T-helper 1 cell treated with Interleukin-12 subunit alpha and Interleukin-12 subunit beta and Interleukin-4 antibody, amounts not matched to agents 30 ng/mL and 1 ng/mL, for 36 hours (primary cell): ENCODE data around the gene CSNK1G3. TPM values are rescaled to one million over a fixed set of nuclear protein-coding genes. Genes with fewer than 3 reads are reported as not detected.
"Not testable (repeated sequence)": the region's sequence is repeated elsewhere in the genome, so short reads cannot be mapped to it uniquely, and the experiment has no call there.

ENCODE experiments used
- intact Hi-C: fragments of 100-400 bp; cut with micrococcal nuclease; formaldehyde crosslinking; loops from one replicate; pipeline ENCODE4 v1.15.1; 2024
- total RNA-seq: library from RNA; stranded (reverse); gene quantifications from 2 replicates; pipeline ENCODE4 v1.2.3, GENCODE V29; 2022

CSNK1G3 gene
- total RNA-seq, result 35.9 and 39.4 TPM in 2 replicates

GRCh38 chr5:123511648-123512605 lies at the start of gene CSNK1G3:
CSNK1G3 (plus strand) TSS chr5:123512177; CDS start chr5:123545664, 33,487 bp downstream.
- intact Hi-C loops, result loop anchor here (1.0 to 10.0 kb wide), 9 partner anchors 37 to 1423 kb away; partner anchors contain the start of genes CEP120, SNX2 and SNX24

- intact Hi-C loops, result not testable (repeated sequence)
Measured at GRCh38 chr5:123466839-123467238, 45.1 kb upstream of the CSNK1G3 start.

GRCh38 chr5:123471385-123471784 lies 40.6 kb upstream of the CSNK1G3 start:
- intact Hi-C loops, result no loop called here

- intact Hi-C loops, result no loop called here
Measured at GRCh38 chr5:123472150-123472924, 39.6 kb upstream of the CSNK1G3 start.

- intact Hi-C loops, result no loop called here
Measured at GRCh38 chr5:123474228-123474627, 37.7 kb upstream of the CSNK1G3 start.

- intact Hi-C loops, result no loop called here
Measured at GRCh38 chr5:123476731-123477130, 35.2 kb upstream of the CSNK1G3 start.

GRCh38 chr5:123478546-123478945 lies 33.4 kb upstream of the CSNK1G3 start:
- intact Hi-C loops, result no loop called here

GRCh38 chr5:123482258-123482657 lies 29.7 kb upstream of the CSNK1G3 start:
- intact Hi-C loops, result no loop called here

GRCh38 chr5:123483446-123484077 lies 28.4 kb upstream of the CSNK1G3 start:
- intact Hi-C loops, result no loop called here

- intact Hi-C loops, result no loop called here
Measured at GRCh38 chr5:123485275-123485674, 26.7 kb upstream of the CSNK1G3 start.

GRCh38 chr5:123486951-123487655 lies 24.9 kb upstream of the CSNK1G3 start:
- intact Hi-C loops, result no loop called here

GRCh38 chr5:123490974-123491373 lies 21.0 kb upstream of the CSNK1G3 start:
- intact Hi-C loops, result no loop called here

GRCh38 chr5:123495211-123495610 lies 16.8 kb upstream of the CSNK1G3 start:
- intact Hi-C loops, result not testable (repeated sequence)

- intact Hi-C loops, result no loop called here
Measured at GRCh38 chr5:123496892-123497291, 15.1 kb upstream of the CSNK1G3 start.

GRCh38 chr5:123500471-123500870 lies 11.5 kb upstream of the CSNK1G3 start:
- intact Hi-C loops, result no loop called here

- intact Hi-C loops, result no loop called here
Measured at GRCh38 chr5:123502120-123502519, 9.9 kb upstream of the CSNK1G3 start.

GRCh38 chr5:123503299-123503698 lies 8.7 kb upstream of the CSNK1G3 start:
- intact Hi-C loops, result no loop called here

GRCh38 chr5:123505633-123506032 lies 6.3 kb upstream of the CSNK1G3 start:
- intact Hi-C loops, result no loop called here

GRCh38 chr5:123508441-123508840 lies 3.5 kb upstream of the CSNK1G3 start:
- intact Hi-C loops, result no loop called here

- intact Hi-C loops, result loop anchor here (10.0 kb wide), 2 partner anchors 666 to 1424 kb away; partner anchors contain the start of gene SNX24
Measured at GRCh38 chr5:123511290-123511647, 708 bp upstream of the CSNK1G3 start.
